Left ventricle myocardium inferior (tissue), 1 donor: Measurements from ENCODE around the gene RERE. TPM values are rescaled to one million over a fixed set of nuclear protein-coding genes. Genes with fewer than 3 reads are reported as not detected.
A peak's percentile ranks its signal among the peaks of the same experiment; 100 is the strongest.

ENCODE experiments used
- DNase-seq: peaks from one replicate; pipeline ENCODE4 v3.0.0-alpha.2; 2020
- H3K27ac ChIP-seq: fragments of 200-600 bp; replicated peaks from 2 replicates; pipeline ENCODE4 v1.8.0; 2021
- H3K27me3 ChIP-seq: fragments of 200-600 bp; 2 replicates; pipeline ENCODE4 v1.8.0; 2021; ENCODE audit warnings: low read depth
- H3K36me3 ChIP-seq: fragments of 200-600 bp; 2 replicates; pipeline ENCODE4 v1.8.0; 2021
- H3K4me1 ChIP-seq: fragments of 200-600 bp; 2 replicates; pipeline ENCODE4 v1.8.0; 2021
- H3K4me3 ChIP-seq: fragments of 200-600 bp; 2 replicates; pipeline ENCODE4 v1.8.0; 2021; ENCODE audit warnings: mild to moderate bottlenecking, moderate library complexity
- H3K9me3 ChIP-seq: fragments of 200-600 bp; replicated peaks from 2 replicates; pipeline ENCODE4 v1.8.0; 2021
- CTCF ChIP-seq: fragments of 200-600 bp; IDR thresholded peaks from 2 replicates; pipeline ENCODE4 v1.8.0; 2021; ENCODE audit warnings: antibody characterized with exemption, mild to moderate bottlenecking, borderline replicate concordance
- intact Hi-C: fragments of 100-400 bp; cut with micrococcal nuclease; formaldehyde crosslinking; loops from one replicate; pipeline ENCODE4 v1.11.0; 2022
- total RNA-seq: library from RNA; stranded (reverse); fragmentation: NEBNext Ultra II Directional; extraction: Animal tissue kit (Norgen Biotek cat#: 25700); gene quantifications from one replicate; pipeline ENCODE4 v1.2.1, GENCODE V29; 2021
- donor health status: DM: no; HTN: yes; CAD: no; lungs with severe emphysema.

Gene RERE
- total RNA-seq, 1 donor from 2014 or later: 141 TPM

DNA sequence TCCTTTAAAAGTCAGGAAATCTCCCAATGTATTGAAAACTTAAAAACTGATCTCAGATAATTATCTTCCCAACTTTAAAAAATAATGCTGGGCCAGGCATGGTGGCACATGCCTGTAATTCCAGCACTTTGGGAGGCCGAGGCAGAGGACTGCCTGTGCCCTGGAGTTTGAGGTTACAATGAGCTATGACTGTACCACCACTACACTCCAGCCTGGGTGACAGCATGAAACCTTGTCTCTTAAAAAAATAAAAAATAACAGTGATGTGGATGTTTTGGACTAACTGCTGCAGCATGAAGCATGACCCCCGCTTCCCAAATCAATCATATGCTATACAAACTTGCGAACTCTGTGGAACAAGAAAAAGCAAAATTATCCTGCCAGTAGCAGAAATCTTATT lies 186.3 kb downstream of the RERE start:
- H3K27me3 ChIP-seq: no peaks in the 10 kb centered on the region
- peaks cover 60% of the 10 kb centered on the region for H3K4me1 ChIP-seq
- no peak for TF ChIP-seq CTCF
- peak overlapping the region; percentile 56 for H3K27ac ChIP-seq
- no peak for DNase-seq
- H3K36me3 ChIP-seq: no peaks in the 10 kb centered on the region
- H3K4me3 ChIP-seq: no peak overlapping the region
- intact Hi-C loops: no loop called here
- no peaks in the 10 kb centered on the region for H3K9me3 ChIP-seq

GRCh38 chr1:8629241-8630091 lies 188.0 kb downstream of the RERE start:
- no peak for TF ChIP-seq CTCF
- Histone ChIP-seq H3K4me1 (peaks cover 67% of the 10 kb centered on the region), H3K36me3 (no peaks in the 10 kb centered on the region), H3K27ac (peak overlapping the region; percentile 57), H3K27me3 (no peaks in the 10 kb centered on the region), H3K4me3 (no peak overlapping the region), H3K9me3 (no peaks in the 10 kb centered on the region)
- no peak for DNase-seq
- intact Hi-C loops: no loop called here

- H3K4me3 ChIP-seq: no peak overlapping the region
- TF ChIP-seq CTCF: no peak
- H3K27me3 ChIP-seq: no peaks in the 10 kb centered on the region
- H3K36me3 ChIP-seq: no peaks in the 10 kb centered on the region
- intact Hi-C loops: no loop called here
- DNase-seq: no peak
- no peaks in the 10 kb centered on the region for H3K9me3 ChIP-seq
- peaks cover 67% of the 10 kb centered on the region for H3K4me1 ChIP-seq
- peak overlapping the region; percentile 57 for H3K27ac ChIP-seq
Observed at GRCh38 chr1:8628606-8629005, 188.8 kb downstream of the RERE start.

GRCh38 chr1:8627728-8628127 lies 189.7 kb downstream of the RERE start:
- Histone ChIP-seq H3K36me3 (peaks cover 4% of the 10 kb centered on the region), H3K4me1 (peaks cover 67% of the 10 kb centered on the region), H3K27ac (no peak overlapping the region)

More at GRCh38 chr1:8627728-8628127, 189.7 kb downstream of the RERE start:
- Histone ChIP-seq H3K9me3 (no peaks in the 10 kb centered on the region), H3K4me3 (no peak overlapping the region), H3K27me3 (no peaks in the 10 kb centered on the region)
- no peak for DNase-seq
- intact Hi-C loops: no loop called here
- TF ChIP-seq CTCF: no peak
